ENCODE measurements around the gene NR4A1. TPM values are rescaled to one million over a fixed set of nuclear protein-coding genes. Genes with fewer than 3 reads are reported as not detected.
A peak's percentile ranks its signal among the peaks of the same experiment; 100 is the strongest.

The NR4A1 gene
- total and polyA plus RNA-seq, 2 of the 13 experiments (the other 11 are each of a cell fraction or from before 2014, with no cell fraction given), result 5.7 to 15.2 TPM

GRCh38 chr12:52026263-52026662 is 25.0 kb upstream of the NR4A1 start:
- intact Hi-C loops (cut with micrococcal nuclease; ENCODE audit: unreplicated experiment) (no loop called here), in situ Hi-C loops (cut with HindIII; ENCODE audit: extremely low pct_ligation_motif_present, low pct_unique_long_range_greater_than_20kb) (loop anchor here (5.0 kb wide), 2 partner anchors 56 to 96 kb away; no protein-coding TSS in a partner anchor)
- H3K36me3 ChIP-seq (replicated peaks in 1 of 2; ENCODE audit: control insufficient read depth in 1 of 2, insufficient read depth in 2 of 2, low read length in 2 of 2), result no peaks in the 10 kb centered on the region
- DNase-seq (ENCODE audit: low spot score) (no peak), ATAC-seq (no peak), FAIRE-seq (no peak)
- H3K4me3 ChIP-seq (replicated peaks in 1 of 3; ENCODE audit: insufficient read depth in 1 of 3, low read depth in 2 of 3, low read length in 3 of 3), result no peak overlapping the region
- no peaks in the 10 kb centered on the region for H4K20me1 ChIP-seq (ENCODE audit: insufficient read depth, low read length)
- ChIA-PET CTCF (ENCODE audit: low intra/inter-chr PET ratio, low total read pairs) (interaction anchor here (0.9 to 8.0 kb wide), 8 partner anchors 11 to 94 kb away, joined by 3 to 99 read pairs (median 23); partner anchors contain the start of gene ATG101), POLR2A (interaction anchor here (1.4 to 2.5 kb wide), 6 partner anchors 16 to 57 kb away, joined by 4 to 19 read pairs (median 14); partner anchors contain the start of genes ATG101 and NR4A1)
- H3K79me2 ChIP-seq (ENCODE audit: insufficient read depth, low read length), result no peaks in the 10 kb centered on the region
- H3K27me3 ChIP-seq (ENCODE audit: control insufficient read depth in 1 of 2, insufficient read depth in 2 of 2, low read length in 2 of 2), result peaks cover 0 to 4% of the 10 kb centered on the region in 2 experiments; a peak in 2 of 5 replicates
- no TSS peak for BruUV-seq (replicated peaks)
- no peak for TF ChIP-seq TGIF2 (CRISPR knock-in tag; IDR thresholded peaks at IDR 0.05)
- 0 out of 2 replicates have a peak, but pooled peaks have one; percentile 6 for TF ChIP-seq KDM5B (CRISPR knock-in tag; IDR thresholded peaks at IDR 0.05; ENCODE audit: borderline replicate concordance)
- no peak for TF ChIP-seq ZNF296 (CRISPR knock-in tag; conservative IDR thresholded peaks at IDR 0.05)
- TF ChIP-seq HES4 (CRISPR knock-in tag; IDR thresholded peaks at IDR 0.05; ENCODE audit: borderline replicate concordance), result no peak
- TF ChIP-seq SNAPC5 (CRISPR knock-in tag; IDR thresholded peaks at IDR 0.05; ENCODE audit: borderline replicate concordance), result no peak
- no peak overlapping the region for H2AFZ ChIP-seq (ENCODE audit: low read length)
- H3K27ac ChIP-seq (ENCODE audit: extremely low read length, insufficient read depth, low read length), result no peak overlapping the region
- 6% methylated on average over 2 of the region's 5 CpGs for WGBS (ENCODE audit: low lambda C conversion rate)
- peak overlapping the region; percentile 93; the same call in 1 of the 2 replicates for H3K4me2 ChIP-seq (ENCODE audit: low read depth, low read length)
- no peak overlapping the region for H3K9ac ChIP-seq (ENCODE audit: insufficient read depth, low read depth, low read length)
- H3K4me1 ChIP-seq (ENCODE audit: insufficient read depth, low read length), result peaks cover 31% of the 10 kb centered on the region
- no peaks in the 10 kb centered on the region for H3K9me3 ChIP-seq (ENCODE audit: low read length)

- no peak for DNase-seq (ENCODE audit: low spot score)
- POLR2A ChIA-PET, result no interaction called here
- no peak overlapping the region for H3K27ac ChIP-seq (ENCODE audit: extremely low read length, insufficient read depth, low read length)
- TF ChIP-seq ZNF557 (CRISPR knock-in tag; IDR thresholded peaks at IDR 0.05), result no peak
- no peak for TF ChIP-seq CENPT (CRISPR knock-in tag; IDR thresholded peaks at IDR 0.05; ENCODE audit: low read depth)
- TF ChIP-seq ZNF841 (CRISPR knock-in tag; IDR thresholded peaks at IDR 0.05; ENCODE audit: borderline replicate concordance), result no peak
- no peak for TF ChIP-seq SNAI1 (CRISPR knock-in tag; IDR thresholded peaks at IDR 0.05; ENCODE audit: borderline replicate concordance)
- no peak for TF ChIP-seq CERS6 (CRISPR knock-in tag; IDR thresholded peaks at IDR 0.05)
- no peak for TF ChIP-seq ZNF737 (CRISPR knock-in tag; IDR thresholded peaks at IDR 0.05; ENCODE audit: borderline replicate concordance)
- TF ChIP-seq, protein P1, sequence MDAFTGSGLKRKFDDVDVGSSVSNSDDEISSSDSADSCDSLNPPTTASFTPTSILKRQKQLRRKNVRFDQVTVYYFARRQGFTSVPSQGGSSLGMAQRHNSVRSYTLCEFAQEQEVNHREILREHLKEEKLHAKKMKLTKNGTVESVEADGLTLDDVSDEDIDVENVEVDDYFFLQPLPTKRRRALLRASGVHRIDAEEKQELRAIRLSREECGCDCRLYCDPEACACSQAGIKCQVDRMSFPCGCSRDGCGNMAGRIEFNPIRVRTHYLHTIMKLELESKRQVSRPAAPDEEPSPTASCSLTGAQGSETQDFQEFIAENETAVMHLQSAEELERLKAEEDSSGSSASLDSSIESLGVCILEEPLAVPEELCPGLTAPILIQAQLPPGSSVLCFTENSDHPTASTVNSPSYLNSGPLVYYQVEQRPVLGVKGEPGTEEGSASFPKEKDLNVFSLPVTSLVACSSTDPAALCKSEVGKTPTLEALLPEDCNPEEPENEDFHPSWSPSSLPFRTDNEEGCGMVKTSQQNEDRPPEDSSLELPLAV (CRISPR knock-in tag; conservative IDR thresholded peaks at IDR 0.05; ENCODE audit: low read depth), result no peak
- TF ChIP-seq ZNF776 (CRISPR knock-in tag; IDR thresholded peaks at IDR 0.05), result no peak
- no peak for TF ChIP-seq ZBTB42 (CRISPR knock-in tag; IDR thresholded peaks at IDR 0.05)
Measured at GRCh38 chr12:52027085-52027843, 24.0 kb upstream of the NR4A1 start.

More at GRCh38 chr12:52027085-52027843, 24.0 kb upstream of the NR4A1 start:
- Histone ChIP-seq H2AFZ (ENCODE audit: low read length) (no peak overlapping the region), H3K9ac (ENCODE audit: insufficient read depth, low read depth, low read length) (no peak overlapping the region), H3K79me2 (ENCODE audit: insufficient read depth, low read length) (no peaks in the 10 kb centered on the region), H3K4me2 (ENCODE audit: low read depth, low read length) (no peak overlapping the region), H3K9me3 (ENCODE audit: low read length) (no peaks in the 10 kb centered on the region), H3K4me1 (ENCODE audit: insufficient read depth, low read length) (peaks cover 37% of the 10 kb centered on the region), H3K27me3 (ENCODE audit: control insufficient read depth in 1 of 2, insufficient read depth in 2 of 2, low read length in 2 of 2) (peaks cover 0 to 4% of the 10 kb centered on the region in 2 experiments; a peak in 2 of 5 replicates), H4K20me1 (ENCODE audit: insufficient read depth, low read length) (no peaks in the 10 kb centered on the region), H3K36me3 (replicated peaks in 1 of 2; ENCODE audit: control insufficient read depth in 1 of 2, insufficient read depth in 2 of 2, low read length in 2 of 2) (no peaks in the 10 kb centered on the region), H3K4me3 (replicated peaks in 1 of 3; ENCODE audit: insufficient read depth in 1 of 3, low read depth in 2 of 3, low read length in 3 of 3) (no peak overlapping the region)
- no TSS peak for BruUV-seq (replicated peaks)
- ATAC-seq, result no peak
- intact Hi-C loops (cut with micrococcal nuclease; ENCODE audit: unreplicated experiment) (no loop called here), in situ Hi-C loops (cut with HindIII; ENCODE audit: extremely low pct_ligation_motif_present, low pct_unique_long_range_greater_than_20kb) (loop anchor here (5.0 kb wide), 2 partner anchors 55 to 95 kb away; no protein-coding TSS in a partner anchor)
- no peak for FAIRE-seq
- CTCF ChIA-PET (ENCODE audit: low intra/inter-chr PET ratio, low total read pairs), result interaction anchor here (1.5 to 4.4 kb wide), 4 partner anchors 41 to 93 kb away, joined by 5 to 79 read pairs (median 46); partner anchors contain the start of gene ATG101
- WGBS (ENCODE audit: low lambda C conversion rate), result no CpG with 5 or more reads among the region's 12 CpGs

All from HepG2 (cell line).